GM21528 (cell line): ENCODE data around the gene POLR1F.
A peak's percentile ranks its signal among the peaks of the same experiment; 100 is the strongest.

Experiments
- ATAC-seq: cut with Tn5 transposase; IDR thresholded peaks from one replicate; pipeline ENCODE4 v1.9.1; 2021; ENCODE audit warnings: mild to moderate bottlenecking, moderate library complexity; ENCODE audit not compliant: unreplicated experiment, low FRiP score

POLR1F gene

GRCh38 chr7:19677180-19677579 lies 31.7 kb downstream of the POLR1F start:
- ATAC-seq, result peak; percentile 95

GRCh38 chr7:19675816-19676215 lies 33.0 kb downstream of the POLR1F start:
- no peak for ATAC-seq

- ATAC-seq, result no peak
Observed at GRCh38 chr7:19674266-19674960, 34.4 kb downstream of the POLR1F start.

- ATAC-seq, result no peak
Observed at GRCh38 chr7:19670806-19671205, 38.0 kb downstream of the POLR1F start.

GRCh38 chr7:19665399-19666008 lies 43.3 kb downstream of the POLR1F start:
- peak; percentile 56 for ATAC-seq

GRCh38 chr7:19663816-19664462 lies 44.9 kb downstream of the POLR1F start:
- ATAC-seq, result peak; percentile 98

GRCh38 chr7:19648791-19649190 lies 60.0 kb downstream of the POLR1F start:
- no peak for ATAC-seq
